CD4-positive, alpha-beta T cell treated with Interleukin-4 for 4 hours (primary cell): ENCODE results near the gene RANBP3.
"Not testable (repeated sequence)": the region's sequence is repeated elsewhere in the genome, so short reads cannot be mapped to it uniquely, and the experiment has no call there.

Source experiments
- DNase-seq: peaks from one replicate; pipeline ENCODE4 v3.0.0-alpha.2; 2020

Gene RANBP3

GRCh38 chr19:5896365-5897076, 81.4 kb downstream of the RANBP3 start:
- DNase-seq: no peak

DNA sequence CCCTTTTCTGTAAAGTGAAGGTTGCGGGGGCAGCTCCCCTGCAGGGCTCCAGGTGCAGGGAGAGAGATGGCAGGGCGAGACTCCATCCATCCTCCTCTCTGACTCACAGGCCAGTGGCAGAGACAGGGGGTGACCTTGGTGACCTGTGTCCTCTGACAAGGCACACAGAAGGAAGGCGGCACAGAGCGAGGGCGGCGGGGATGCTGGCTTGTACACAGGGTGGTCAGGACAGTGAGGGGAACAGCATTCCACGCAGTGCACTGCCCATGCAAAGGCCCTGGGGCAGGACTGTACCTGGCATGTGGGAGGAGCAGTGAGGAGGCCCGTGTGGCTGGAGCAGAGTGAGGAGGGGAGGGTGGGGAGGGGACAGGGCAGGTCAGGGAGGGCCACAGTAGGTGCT, 82.0 kb downstream of the RANBP3 start:
- no peak for DNase-seq

GRCh38 chr19:5895409-5895808, 82.5 kb downstream of the RANBP3 start:
- DNase-seq: no peak

DNA sequence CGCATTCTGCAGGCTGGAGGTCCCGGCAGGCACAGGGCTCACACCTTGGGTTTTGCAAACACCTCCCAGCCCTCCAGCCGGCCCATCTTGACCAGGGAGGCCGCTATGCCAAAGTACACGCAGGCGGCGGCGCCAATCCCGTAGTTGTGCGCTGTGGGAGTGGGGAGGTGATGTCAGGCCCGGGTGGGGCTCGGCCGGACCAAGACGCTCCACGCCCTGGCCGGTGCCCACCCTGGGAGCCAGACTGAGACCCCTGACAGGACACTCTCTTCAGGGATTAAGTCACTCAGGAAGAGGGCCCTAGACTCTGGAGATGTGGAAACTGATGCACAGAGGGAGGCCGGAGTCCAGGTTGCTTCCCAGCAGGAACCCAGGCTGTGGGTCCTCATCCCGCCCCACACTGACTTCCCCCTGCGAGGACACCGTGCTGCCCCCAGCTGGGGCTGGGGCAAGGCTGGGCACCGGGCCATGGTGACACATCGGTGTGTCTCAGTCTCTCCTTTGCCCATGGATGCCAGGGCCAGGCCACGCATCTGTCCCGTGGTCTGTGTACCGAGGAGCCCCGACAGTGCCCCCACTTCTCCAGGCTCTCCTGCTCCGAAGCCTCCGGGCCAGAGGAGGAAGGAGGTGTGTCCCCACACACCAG, 83.1 kb downstream of the RANBP3 start:
- no peak for DNase-seq

- no peak for DNase-seq
Measured at GRCh38 chr19:5893907-5894703, 83.8 kb downstream of the RANBP3 start.

DNA sequence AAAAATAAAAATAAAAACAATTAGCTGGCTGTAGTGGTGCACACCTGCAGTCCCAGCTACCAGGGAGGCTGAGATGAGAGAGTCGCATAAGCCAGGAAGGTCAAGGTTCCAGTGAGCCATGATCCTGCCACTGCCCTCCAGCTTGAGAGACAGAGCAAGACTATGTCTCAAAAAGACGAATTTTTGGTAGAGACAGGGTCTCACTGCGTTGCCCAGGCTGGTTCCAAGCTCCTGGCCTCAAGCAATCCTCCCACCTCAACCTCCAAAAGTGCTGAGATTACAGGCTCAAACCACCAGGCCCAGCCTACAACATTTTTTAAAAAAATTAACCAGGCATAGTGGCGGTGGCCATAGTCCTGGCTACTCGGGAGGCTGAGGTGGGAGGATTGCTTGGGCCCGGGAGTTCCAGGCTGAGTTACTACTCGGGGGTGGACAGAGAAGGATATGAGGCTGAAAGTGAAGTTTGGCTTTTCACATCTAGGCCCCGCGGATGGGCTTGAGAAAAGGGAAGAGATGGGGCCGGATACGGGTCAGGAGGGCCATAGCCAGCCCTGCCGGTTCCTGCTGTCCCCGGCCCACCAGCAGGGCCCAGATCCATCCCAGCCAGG, 84.5 kb downstream of the RANBP3 start:
- DNase-seq: no peak

DNA sequence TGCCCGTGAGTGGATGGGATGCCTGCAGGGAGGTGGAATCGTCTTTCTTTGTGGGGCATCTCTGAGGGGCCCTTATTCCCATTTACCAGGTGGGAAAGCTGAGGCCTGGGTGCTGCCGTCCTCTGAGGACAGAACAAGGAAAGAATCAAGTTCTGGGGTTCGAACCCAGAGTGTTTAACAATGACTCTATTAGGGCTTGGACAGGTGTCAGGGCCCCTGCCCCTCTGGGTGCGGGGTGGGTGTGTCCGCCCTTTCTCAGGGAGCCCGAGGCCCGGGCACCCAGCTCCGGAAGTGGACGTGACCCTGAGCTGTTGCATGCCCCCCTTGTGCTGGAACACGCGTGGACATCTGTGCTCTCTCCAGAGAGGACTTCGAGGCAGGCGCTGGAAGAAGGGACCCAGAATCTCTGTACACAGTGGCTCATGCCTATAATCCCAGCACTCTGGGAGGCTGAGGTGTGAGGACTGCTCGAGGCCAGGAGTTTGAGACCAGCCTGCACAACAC, 85.1 kb downstream of the RANBP3 start:
- no peak for DNase-seq

DNA sequence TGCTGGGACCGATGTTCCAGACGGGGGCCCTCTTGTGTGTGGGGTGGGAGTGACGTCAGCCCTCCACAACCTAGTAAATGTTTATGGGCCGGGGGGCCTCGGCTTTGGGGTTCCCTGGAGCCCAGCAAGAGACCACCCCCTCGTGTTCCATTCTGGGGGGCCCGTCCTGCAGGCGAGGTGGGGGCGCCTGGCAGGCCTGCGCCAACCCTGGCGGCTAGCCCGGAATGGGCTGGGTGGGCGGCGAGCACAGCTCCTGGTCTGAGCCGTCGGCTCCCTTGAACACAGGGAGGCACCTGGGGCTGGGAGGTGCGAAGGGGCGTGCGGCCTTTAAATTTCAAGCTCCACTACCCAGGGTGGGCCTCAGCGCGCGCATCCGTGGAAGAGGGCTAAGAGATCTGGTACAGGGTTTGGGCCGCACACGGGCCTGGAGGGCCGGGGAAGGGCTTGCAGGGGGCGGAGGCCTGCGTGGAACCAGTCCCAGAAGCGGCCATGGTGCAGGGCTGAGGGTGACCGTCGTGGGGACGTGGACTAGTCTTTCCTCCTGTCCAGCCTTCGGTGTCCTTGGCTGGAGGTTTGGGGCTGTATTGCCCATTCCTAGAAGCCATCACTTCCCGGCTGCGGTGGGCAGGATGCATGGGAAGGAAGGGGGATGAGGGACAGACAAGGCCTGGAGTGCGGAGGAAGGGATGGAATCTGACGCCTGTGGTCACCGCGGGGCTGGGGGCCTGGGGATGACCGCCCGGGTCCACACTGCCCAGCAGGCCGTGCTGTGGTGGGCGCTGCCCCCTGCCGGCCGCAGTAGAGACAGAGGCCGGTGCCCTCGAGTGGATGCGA, 85.8 kb downstream of the RANBP3 start:
- no peak for DNase-seq

- no peak for DNase-seq
Measured at GRCh38 chr19:5891572-5891937, 86.4 kb downstream of the RANBP3 start.

DNA sequence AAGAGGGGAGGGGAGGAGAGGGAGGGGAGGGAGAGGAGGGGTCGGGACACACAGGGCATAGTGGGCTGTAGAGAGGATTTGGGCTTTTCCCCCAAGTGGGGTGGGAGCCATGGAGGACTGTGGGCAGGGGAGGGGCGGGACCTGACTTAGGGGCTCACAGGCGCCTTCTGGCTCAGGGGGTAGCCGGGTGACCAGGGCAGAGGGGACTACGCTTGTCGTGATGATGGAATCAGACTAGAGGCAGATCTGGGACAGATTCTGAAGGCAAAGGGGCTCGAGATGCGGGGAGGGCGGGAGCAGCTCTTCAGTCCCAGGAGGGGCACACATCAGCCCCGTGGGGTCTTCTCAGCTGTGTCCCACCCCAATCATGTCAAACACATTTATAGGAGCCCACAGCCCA, 87.8 kb downstream of the RANBP3 start:
- DNase-seq: no peak

DNA sequence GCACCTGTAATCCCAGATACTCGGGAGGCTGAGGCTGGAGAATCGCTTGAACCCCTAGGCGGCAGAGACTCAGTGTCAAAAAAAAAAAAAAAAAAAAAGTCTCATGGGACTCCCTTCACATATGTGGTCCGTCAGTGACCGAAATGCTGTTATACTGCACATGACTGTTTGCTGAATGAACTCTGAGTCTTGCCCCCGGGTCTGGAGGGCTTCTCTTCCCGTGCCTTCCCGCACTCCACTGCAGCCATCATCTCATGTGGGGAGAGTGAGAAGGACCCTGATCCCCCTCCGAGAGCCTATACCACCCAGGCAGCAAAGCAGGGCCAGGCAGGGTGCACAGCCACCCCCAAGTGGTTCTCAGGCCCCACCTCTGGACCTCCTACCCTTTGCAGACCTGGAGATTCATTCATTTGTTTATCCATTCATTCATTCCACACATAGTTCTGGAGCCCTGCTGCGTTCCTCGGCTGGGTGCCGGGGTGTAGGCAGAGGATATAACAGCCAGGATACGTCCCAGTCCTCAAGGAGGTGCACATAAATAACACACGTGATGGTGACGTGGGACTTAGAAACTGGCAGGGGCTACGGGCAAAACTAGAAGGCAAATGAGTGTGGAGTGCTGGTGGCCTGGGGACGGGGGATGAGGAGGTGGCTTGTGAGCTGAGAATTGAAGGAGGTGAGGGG, 88.5 kb downstream of the RANBP3 start:
- DNase-seq: no peak

GRCh38 chr19:5884065-5884811, 93.7 kb downstream of the RANBP3 start:
- not testable (repeated sequence) for DNase-seq

- DNase-seq: not testable (repeated sequence)
Measured at GRCh38 chr19:5883157-5883873, 94.6 kb downstream of the RANBP3 start.

DNA sequence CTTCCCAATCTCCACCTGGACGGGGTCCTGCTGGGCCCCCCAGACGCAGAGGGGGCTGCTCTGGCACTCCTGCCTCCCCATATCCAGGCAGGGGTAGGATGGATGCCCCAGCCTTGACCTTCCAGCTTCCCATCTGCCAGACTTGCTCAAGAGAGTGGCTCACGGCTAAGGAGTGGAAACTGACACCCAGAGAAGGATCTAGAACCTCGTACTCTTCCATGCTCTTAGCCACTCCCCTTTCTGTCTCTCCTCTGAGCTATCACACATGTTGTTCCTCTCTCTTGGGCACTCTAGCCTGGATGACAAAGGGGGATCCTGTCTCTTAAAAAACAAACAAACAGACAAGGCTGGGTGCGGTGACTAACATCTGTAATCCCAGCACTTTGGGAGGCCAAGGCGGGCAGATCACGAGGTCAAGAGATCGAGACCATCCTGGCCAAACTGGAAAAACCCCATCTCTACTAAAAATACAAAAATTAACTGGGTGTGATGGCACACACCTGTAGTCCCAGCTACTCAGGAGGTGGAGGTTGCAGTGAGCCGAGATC, 95.4 kb downstream of the RANBP3 start:
- DNase-seq: no peak

GRCh38 chr19:5881543-5882299, 96.2 kb downstream of the RANBP3 start:
- no peak for DNase-seq

GRCh38 chr19:5880604-5881078, 97.3 kb downstream of the RANBP3 start:
- no peak for DNase-seq

DNA sequence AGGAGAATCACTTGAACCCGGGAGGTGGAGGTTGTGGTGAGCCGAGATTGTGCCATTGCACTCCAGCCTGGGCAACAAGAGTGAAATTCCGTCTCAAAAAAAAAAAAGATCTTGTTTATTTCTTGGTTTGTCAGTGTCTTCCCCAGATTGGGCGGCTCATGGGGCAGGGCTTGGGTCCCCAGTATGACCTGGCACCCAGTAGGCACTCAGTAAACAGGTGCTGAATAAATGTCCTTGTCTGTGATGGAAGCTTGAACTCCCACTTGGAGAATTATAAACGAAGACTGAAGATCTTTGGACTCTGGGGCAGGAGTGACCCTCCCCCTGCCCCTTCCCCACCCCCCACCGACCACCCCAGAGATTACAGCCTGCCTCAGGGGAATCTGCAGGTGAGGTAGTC, 97.7 kb downstream of the RANBP3 start:
- DNase-seq: no peak

GRCh38 chr19:5877882-5878281, 100.1 kb downstream of the RANBP3 start:
- no peak for DNase-seq

- DNase-seq: no peak
Measured at GRCh38 chr19:5877427-5877826, 100.5 kb downstream of the RANBP3 start.
